ENCODE data around the gene NTN4.
"Not testable (repeated sequence)": the region's sequence is repeated elsewhere in the genome, so short reads cannot be mapped to it uniquely, and the experiment has no call there.

Gene NTN4

GRCh38 chr12:95672166-95672565 is 118.4 kb downstream of the NTN4 start:
- no peak for DNase-seq (ENCODE audit: extremely low read depth in 1 of 2, low read depth in 1 of 2)

GRCh38 chr12:95671265-95671664 is 119.3 kb downstream of the NTN4 start:
- no peak for DNase-seq (ENCODE audit: extremely low read depth in 1 of 2, low read depth in 1 of 2)

- no peak for DNase-seq (ENCODE audit: extremely low read depth in 1 of 2, low read depth in 1 of 2)
These were observed 127.0 kb downstream of the NTN4 start for GRCh38 chr12:95663525-95663924.

GRCh38 chr12:95661360-95661759 is 129.2 kb downstream of the NTN4 start:
- DNase-seq (ENCODE audit: extremely low read depth in 1 of 2, low read depth in 1 of 2) = no peak

- no peak for DNase-seq (ENCODE audit: extremely low read depth in 1 of 2, low read depth in 1 of 2)
These were observed 132.2 kb downstream of the NTN4 start for GRCh38 chr12:95658386-95658785.

DNA sequence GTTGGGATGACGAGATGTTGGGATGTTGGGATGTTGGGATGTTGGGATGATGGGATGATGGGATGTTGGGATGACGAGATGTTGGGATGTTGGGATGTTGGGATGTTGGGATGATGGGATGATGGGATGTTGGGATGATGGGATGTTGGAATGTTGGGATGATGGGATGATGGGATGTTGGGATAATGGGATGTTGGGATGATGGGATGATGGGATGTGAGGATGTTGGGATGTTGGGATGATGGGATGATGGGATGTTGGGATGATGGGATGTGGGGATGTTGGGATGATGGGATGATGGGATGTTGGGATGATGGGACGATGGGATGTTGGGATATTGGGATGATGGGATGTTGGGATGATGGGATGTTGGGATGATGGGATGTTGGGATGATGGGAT is 135.9 kb downstream of the NTN4 start:
- not testable (repeated sequence) for DNase-seq (ENCODE audit: extremely low read depth in 1 of 2, low read depth in 1 of 2)

GRCh38 chr12:95653771-95654546 is 136.6 kb downstream of the NTN4 start:
- DNase-seq (ENCODE audit: extremely low read depth in 1 of 2, low read depth in 1 of 2) = no peak

DNA sequence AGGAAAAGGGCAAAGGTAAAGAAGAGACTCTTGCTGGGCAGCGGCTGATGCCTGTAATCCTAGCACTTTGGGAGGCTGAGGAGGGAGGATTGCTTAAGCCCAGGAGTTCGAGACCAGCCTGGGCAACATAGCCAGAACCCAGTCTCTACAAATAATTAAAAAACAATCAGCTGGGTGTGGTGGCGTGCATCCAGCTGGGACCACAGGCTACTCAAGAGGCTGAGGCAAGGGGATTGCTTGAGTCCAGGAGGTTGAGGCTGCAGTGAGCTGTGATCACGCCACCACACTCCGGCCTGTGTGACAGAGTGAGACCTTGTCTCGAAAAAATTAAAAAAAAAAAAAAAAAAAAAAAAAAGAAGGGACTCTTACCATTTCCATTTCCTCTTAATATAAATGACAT is 138.9 kb downstream of the NTN4 start:
- no peak for DNase-seq (ENCODE audit: extremely low read depth in 1 of 2, low read depth in 1 of 2)

- no peak for DNase-seq (ENCODE audit: extremely low read depth in 1 of 2, low read depth in 1 of 2)
These were observed 141.4 kb downstream of the NTN4 start for GRCh38 chr12:95648990-95649791.

GRCh38 chr12:95646781-95647190 is 143.8 kb downstream of the NTN4 start:
- no peak for DNase-seq (ENCODE audit: extremely low read depth in 1 of 2, low read depth in 1 of 2)

GRCh38 chr12:95643256-95643655 is 147.3 kb downstream of the NTN4 start:
- DNase-seq (ENCODE audit: extremely low read depth in 1 of 2, low read depth in 1 of 2) = no peak

DNA sequence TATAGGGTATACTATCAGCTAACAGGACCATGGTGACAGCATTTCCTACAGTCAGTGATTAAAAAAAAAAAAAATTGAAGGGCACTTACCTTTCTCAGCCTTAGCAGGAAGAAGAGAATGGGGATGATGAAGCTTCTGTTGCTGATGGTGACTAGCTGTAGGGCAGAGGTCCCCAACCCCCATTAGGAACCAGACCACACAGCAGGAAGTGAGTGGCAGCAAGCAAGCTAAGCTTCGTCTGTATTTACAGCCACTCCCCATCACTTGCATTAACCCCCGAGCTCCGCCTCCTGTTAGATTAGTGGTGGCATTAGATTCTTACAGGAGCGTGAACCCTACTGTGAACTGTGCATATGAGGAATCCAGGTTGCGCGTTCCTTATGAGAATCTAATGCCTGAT is 148.0 kb downstream of the NTN4 start:
- no peak for DNase-seq (ENCODE audit: extremely low read depth in 1 of 2, low read depth in 1 of 2)

DNA sequence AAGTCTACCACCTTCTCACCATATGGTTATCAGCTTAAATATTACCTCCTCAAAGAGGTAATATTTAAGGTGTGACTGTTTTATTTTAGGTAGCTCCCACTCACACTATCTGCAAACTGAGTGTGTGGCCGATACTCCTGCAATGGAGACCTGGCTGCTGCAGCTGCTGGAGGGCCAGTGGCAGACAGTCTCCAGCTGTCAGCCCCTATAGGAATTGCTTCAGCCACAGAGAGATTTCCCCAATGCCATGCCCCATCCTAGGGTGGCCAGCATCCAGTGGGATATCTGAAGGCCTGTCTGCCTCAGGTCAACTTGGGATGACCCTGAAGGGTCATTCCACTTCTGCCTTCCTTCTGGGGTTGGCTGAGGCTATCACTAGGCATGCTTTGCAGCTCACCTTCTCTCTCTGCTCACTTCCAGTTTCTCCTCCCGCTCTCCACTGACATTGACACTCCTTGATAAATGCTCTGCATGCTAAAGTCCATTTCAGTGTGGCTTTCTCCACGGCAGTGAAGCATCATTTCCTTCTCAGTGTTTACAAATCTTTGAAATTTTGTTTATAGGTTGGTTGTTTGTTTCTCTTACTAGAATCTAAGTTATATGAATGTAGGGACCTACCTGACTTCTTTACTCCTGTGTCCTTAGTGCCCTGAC is 149.1 kb downstream of the NTN4 start:
- no peak for DNase-seq (ENCODE audit: extremely low read depth in 1 of 2, low read depth in 1 of 2)

DNA sequence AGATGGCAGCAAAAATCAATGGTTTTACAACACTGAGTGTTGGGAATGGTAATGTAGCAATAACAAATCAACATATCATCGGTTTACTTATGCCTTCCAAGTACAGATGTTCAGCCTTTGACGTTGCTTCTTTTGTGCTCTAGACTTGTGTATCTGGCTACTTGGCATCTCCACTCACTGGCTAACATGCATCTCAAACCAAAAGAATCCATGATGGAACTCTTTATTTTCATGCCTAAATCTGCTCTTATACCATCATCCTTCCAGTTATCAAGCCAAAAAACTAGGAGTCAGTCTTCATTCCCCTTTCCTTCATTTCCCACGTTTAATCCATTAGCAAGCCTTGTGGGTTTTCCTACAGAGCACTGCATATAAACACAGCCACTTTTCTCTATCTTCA is 150.0 kb downstream of the NTN4 start:
- DNase-seq (ENCODE audit: extremely low read depth in 1 of 2, low read depth in 1 of 2) = no peak

DNA sequence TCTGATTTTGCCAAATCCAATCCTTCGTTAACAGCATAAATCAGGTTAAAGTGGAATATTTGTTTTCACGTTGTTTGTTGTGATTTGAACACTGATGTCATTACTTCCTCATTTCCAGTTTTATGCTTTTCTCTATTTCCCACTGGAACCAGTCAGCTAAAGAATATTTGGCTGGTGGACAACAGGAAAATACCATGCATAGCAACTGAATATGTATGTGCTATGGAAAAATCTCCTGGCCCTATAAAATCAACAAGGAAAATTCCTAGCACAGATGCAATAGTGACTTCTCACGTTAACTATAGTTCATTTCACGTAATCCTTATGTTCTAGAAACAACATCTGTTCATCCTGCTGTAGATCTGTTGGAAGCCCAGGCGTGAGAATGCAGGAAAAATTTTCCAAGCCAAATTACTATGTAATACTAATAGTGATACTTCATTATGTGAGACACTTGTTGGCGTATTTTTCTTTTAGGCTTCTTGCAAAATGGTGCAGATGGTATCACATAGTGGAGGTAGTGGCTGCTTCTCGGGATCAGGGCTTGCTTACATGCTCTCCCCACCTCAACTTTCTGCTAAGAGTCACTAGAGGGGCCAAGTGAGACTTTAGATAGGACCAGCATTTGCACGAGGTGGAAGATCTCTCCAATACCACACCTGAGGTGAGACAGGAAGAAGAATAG is 153.0 kb downstream of the NTN4 start:
- no peak for DNase-seq (ENCODE audit: extremely low read depth in 1 of 2, low read depth in 1 of 2)

DNA sequence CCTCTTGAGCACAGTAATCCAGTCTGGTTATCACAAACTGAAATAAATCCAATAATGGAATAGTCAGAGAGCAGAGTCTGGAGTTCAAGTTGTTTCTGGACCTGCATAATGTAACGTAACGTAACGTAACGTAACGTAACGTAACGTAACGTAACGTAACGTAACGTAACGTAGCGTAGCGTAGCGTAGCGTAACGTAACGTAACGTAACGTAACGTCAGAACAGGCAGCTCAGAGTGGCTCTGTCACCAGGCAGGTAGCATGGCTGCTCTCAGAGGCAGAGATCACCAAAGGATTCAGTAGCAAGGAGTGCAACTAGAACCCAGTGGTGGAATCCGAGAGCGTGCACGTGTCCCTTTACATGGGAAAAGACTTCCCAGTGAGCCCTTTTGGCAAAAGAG is 153.6 kb downstream of the NTN4 start:
- DNase-seq (ENCODE audit: extremely low read depth in 1 of 2, low read depth in 1 of 2) = no peak

DNA sequence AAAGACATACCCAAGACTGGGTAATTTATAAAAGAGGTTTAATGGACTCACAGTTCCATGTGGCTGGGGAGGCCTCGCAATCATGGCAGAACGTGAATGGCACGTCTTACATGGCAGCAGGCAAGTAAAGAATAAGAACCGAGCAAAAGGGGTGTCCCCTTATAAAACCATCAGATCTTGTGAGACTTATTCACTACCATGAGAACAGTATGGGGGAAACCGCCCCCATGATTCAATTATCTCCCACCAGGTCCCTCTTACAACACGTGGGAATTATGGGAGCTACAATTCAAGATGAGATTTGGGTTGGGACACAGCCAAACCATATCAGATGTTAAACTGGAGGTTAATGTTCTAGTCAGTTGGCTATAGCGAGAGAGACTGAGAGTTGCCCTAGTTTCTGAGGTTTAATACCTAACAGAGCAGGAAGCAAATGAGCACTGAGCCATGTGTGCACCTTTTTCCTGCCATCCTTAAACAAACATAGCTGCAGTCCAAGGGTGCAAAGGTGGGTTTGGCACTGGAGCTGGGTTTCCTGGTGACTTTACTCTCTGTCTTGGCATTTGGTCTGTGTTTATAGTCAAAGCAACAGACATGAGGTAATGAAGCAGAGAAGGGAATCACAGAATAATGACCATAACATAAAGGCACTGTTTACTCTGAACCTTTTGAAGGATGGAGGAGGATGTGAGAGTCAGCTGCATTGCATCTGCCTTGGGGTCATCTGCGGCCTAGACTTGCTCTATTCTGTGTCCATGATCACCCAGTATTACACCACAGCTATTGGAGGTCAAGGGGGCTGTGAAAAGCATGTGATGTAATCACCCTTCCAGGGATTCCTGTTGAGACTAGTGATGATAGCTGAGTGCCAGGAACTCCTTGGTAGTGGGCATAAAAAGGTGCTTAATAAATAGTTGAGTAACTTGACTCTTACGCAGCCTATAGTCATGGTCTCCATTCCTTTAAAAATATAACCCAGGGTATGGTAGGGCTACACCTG is 155.6 kb downstream of the NTN4 start:
- DNase-seq (ENCODE audit: extremely low read depth in 1 of 2, low read depth in 1 of 2) = no peak

GRCh38 chr12:95633732-95634465 is 156.7 kb downstream of the NTN4 start:
- DNase-seq (ENCODE audit: extremely low read depth in 1 of 2, low read depth in 1 of 2) = no peak

DNA sequence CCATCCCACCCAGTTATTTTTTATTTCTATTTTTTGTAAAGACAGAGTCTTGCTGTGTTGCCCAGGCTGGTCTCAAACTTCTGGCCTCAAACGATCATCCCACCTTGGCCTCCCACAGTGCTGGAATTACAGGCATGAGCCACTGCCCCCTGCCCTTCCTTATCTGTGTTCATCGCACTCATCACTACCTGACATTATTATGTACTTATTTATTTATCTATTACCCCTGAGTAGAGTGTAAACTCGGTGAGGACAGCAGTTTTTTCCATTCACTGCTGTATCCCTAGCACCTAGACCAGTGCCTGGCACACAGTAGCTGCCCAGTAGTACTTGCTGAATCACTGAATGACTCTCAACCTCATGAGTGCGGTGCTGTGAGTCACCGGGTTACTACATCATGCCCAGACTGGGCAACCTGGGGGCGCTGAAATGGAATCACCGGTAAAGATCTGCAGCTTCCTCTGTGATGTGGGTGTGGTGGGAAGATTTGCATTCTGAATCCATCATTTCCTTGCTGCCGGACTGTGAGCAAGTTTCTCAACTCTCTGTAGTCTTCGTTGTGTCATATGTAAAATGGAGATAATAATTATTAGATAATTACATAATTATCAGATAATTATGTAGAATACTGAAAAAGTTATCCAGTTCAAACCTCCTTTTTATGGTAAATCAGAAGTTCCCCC is 157.4 kb downstream of the NTN4 start:
- no peak for DNase-seq (ENCODE audit: extremely low read depth in 1 of 2, low read depth in 1 of 2)
